Measurements from ENCODE around the gene GRAMD2A.

GRAMD2A gene

GRCh38 chr15:72197460-72198355 lies at the start of gene GRAMD2A:
GRAMD2A (minus strand) TSS chr15:72197787.
- peak; percentile 87 for DNase-seq (ENCODE audit: low spot score)

- DNase-seq (ENCODE audit: low spot score) = no peak
Observed at GRCh38 chr15:72242775-72243370, 45.3 kb upstream of the GRAMD2A start.

- no peak for DNase-seq (ENCODE audit: low spot score)
Observed at GRCh38 chr15:72239652-72240051, 42.1 kb upstream of the GRAMD2A start.

GRCh38 chr15:72238586-72238985 lies 41.0 kb upstream of the GRAMD2A start:
- no peak for DNase-seq (ENCODE audit: low spot score)

GRCh38 chr15:72237853-72238224 lies 40.3 kb upstream of the GRAMD2A start:
- DNase-seq (ENCODE audit: low spot score) = no peak

GRCh38 chr15:72237029-72237852 lies 39.7 kb upstream of the GRAMD2A start:
- DNase-seq (ENCODE audit: low spot score) = peak; percentile 96

GRCh38 chr15:72236381-72237003 lies 38.9 kb upstream of the GRAMD2A start:
- no peak for DNase-seq (ENCODE audit: low spot score)

GRCh38 chr15:72235298-72235697 lies 37.7 kb upstream of the GRAMD2A start:
- no peak for DNase-seq (ENCODE audit: low spot score)

GRCh38 chr15:72233769-72234168 lies 36.2 kb upstream of the GRAMD2A start:
- DNase-seq (ENCODE audit: low spot score) = no peak

GRCh38 chr15:72231833-72232478 lies 34.4 kb upstream of the GRAMD2A start:
- peak; percentile 82 for DNase-seq (ENCODE audit: low spot score)

GRCh38 chr15:72231066-72231832 lies 33.7 kb upstream of the GRAMD2A start, which contains the start of gene PKM:
PKM (minus strand) TSS chr15:72231190; CDS start chr15:72219097, 12,093 bp downstream.
- DNase-seq (ENCODE audit: low spot score) = peak; percentile 95

- DNase-seq (ENCODE audit: low spot score) = peak; percentile 84
Observed at GRCh38 chr15:72230197-72231065, 32.8 kb upstream of the GRAMD2A start.

GRCh38 chr15:72229947-72230196 lies 32.3 kb upstream of the GRAMD2A start:
- no peak for DNase-seq (ENCODE audit: low spot score)

- no peak for DNase-seq (ENCODE audit: low spot score)
Observed at GRCh38 chr15:72229076-72229946, 31.7 kb upstream of the GRAMD2A start.

- DNase-seq (ENCODE audit: low spot score) = no peak
Observed at GRCh38 chr15:72227720-72228119, 30.1 kb upstream of the GRAMD2A start.

GRCh38 chr15:72227192-72227586 lies 29.6 kb upstream of the GRAMD2A start:
- peak; percentile 54 for DNase-seq (ENCODE audit: low spot score)

GRCh38 chr15:72223278-72223677 lies 25.7 kb upstream of the GRAMD2A start:
- no peak for DNase-seq (ENCODE audit: low spot score)

GRCh38 chr15:72222393-72222792 lies 24.8 kb upstream of the GRAMD2A start:
- peak; percentile 70 for DNase-seq (ENCODE audit: low spot score)

- DNase-seq (ENCODE audit: low spot score) = no peak
Observed at GRCh38 chr15:72220687-72221086, 23.1 kb upstream of the GRAMD2A start.

Data from AG20443 (cell line).